ENCODE data around the gene ATP2C2. TPM values are rescaled to one million over a fixed set of nuclear protein-coding genes. Genes with fewer than 3 reads are reported as not detected.
"Not testable (repeated sequence)": the region's sequence is repeated elsewhere in the genome, so short reads cannot be mapped to it uniquely, and the experiment has no call there.

Gene ATP2C2
- polyA plus RNA-seq, 1 of the 3 experiments (the other 2 are of a cell fraction), result 0.33 TPM

GRCh38 chr16:84450176-84450865 lies 82.0 kb downstream of the ATP2C2 start:
- Histone ChIP-seq H2AFZ (ENCODE audit: low read depth) (no peak overlapping the region), H3K4me2 (no peak overlapping the region), H3K4me1 (ENCODE audit: control insufficient read depth in 1 of 2, insufficient read depth in 2 of 2, low read depth in 1 of 2, low read length in 1 of 2) (peaks cover 0 to 5% of the 10 kb centered on the region in 2 experiments; a peak in 1 of 4 replicates), H4K20me1 (ENCODE audit: insufficient read depth) (no peaks in the 10 kb centered on the region), H3K4me3 (ENCODE audit: low read depth in 2 of 2, low read length in 1 of 2) (no peak overlapping the region), H3K79me2 (ENCODE audit: insufficient read depth) (no peaks in the 10 kb centered on the region), H3K9ac (no peak overlapping the region), H3K27ac (ENCODE audit: low read depth in 2 of 2, low read length in 1 of 2) (no peak overlapping the region), H3K27me3 (ENCODE audit: insufficient read depth) (no peaks in the 10 kb centered on the region), H3F3A (replicated peaks; ENCODE audit: insufficient read depth) (peaks cover 9% of the 10 kb centered on the region), H3K36me3 (replicated peaks in 1 of 2; ENCODE audit: control insufficient read depth in 1 of 2, insufficient read depth in 2 of 2, low read length in 1 of 2) (no peaks in the 10 kb centered on the region), H3K9me2 (no peaks in the 10 kb centered on the region), H3K9me3 (no peaks in the 10 kb centered on the region)
- 78% methylated on average over 11 of the region's 11 CpGs for WGBS (ENCODE audit: low lambda C conversion rate)
- no peak for DNase-seq
- CTCF ChIA-PET, result interaction anchor here (1.0 kb wide), 1 partner anchor 173 kb away, joined by 3 read pairs; no protein-coding TSS in a partner anchor
- TF ChIP-seq POLR2AphosphoS5 (IDR thresholded peaks at IDR 0.05; ENCODE audit: low read depth, low read length), result no peak
- TF ChIP-seq REST (IDR thresholded peaks at IDR 0.05; ENCODE audit: low read depth, low read length), result no peak
- no peak for TF ChIP-seq NFIC (IDR thresholded peaks at IDR 0.05; ENCODE audit: borderline replicate concordance)
- TF ChIP-seq MXI1 (IDR thresholded peaks at IDR 0.05; ENCODE audit: low read depth, low read length), result no peak
- TF ChIP-seq TAF1 (IDR thresholded peaks at IDR 0.05; ENCODE audit: borderline replicate concordance, low read depth, low read length), result no peak
- TF ChIP-seq USF2 (IDR thresholded peaks at IDR 0.05; ENCODE audit: borderline replicate concordance, low read depth, low read length), result no peak
- TF ChIP-seq NRF1 (IDR thresholded peaks at IDR 0.05; ENCODE audit: low read depth, low read length), result no peak
- TF ChIP-seq FOXM1 (IDR thresholded peaks at IDR 0.05; ENCODE audit: low read depth), result no peak
- TF ChIP-seq RXRA (IDR thresholded peaks at IDR 0.05; ENCODE audit: borderline replicate concordance, low read depth), result no peak
- no peak for TF ChIP-seq PBX3 (IDR thresholded peaks at IDR 0.05)
- no peak for TF ChIP-seq EZH2phosphoT487 (IDR thresholded peaks at IDR 0.05; ENCODE audit: borderline replicate concordance, low read depth)
- no peak for TF ChIP-seq ZBTB33 (IDR thresholded peaks at IDR 0.05; ENCODE audit: borderline replicate concordance, low read depth)
- TF ChIP-seq JUND (IDR thresholded peaks at IDR 0.05), result no peak
- no peak for TF ChIP-seq RAD21 (IDR thresholded peaks at IDR 0.05; ENCODE audit: low read length)
- POLR2A ChIA-PET, result no interaction called here

- H3K4me3 ChIP-seq (ENCODE audit: low read depth in 2 of 2, low read length in 1 of 2); H3K79me2 ChIP-seq (ENCODE audit: insufficient read depth); H3F3A ChIP-seq (replicated peaks; ENCODE audit: insufficient read depth); H3K4me1 ChIP-seq (ENCODE audit: control insufficient read depth in 1 of 2, insufficient read depth in 2 of 2, low read depth in 1 of 2, low read length in 1 of 2); POLR2A ChIA-PET; DNase-seq; H3K9me3 ChIP-seq; H3K27ac ChIP-seq (ENCODE audit: low read depth in 2 of 2, low read length in 1 of 2); H2AFZ ChIP-seq (ENCODE audit: low read depth); CTCF ChIA-PET; H3K36me3 ChIP-seq (replicated peaks in 1 of 2; ENCODE audit: control insufficient read depth in 1 of 2, insufficient read depth in 2 of 2, low read length in 1 of 2); H3K27me3 ChIP-seq (ENCODE audit: insufficient read depth); H3K9me2 ChIP-seq; H3K4me2 ChIP-seq; H4K20me1 ChIP-seq (ENCODE audit: insufficient read depth); H3K9ac ChIP-seq: not testable (repeated sequence)
- WGBS (ENCODE audit: low lambda C conversion rate), result 55% methylated on average over 9 of the region's 9 CpGs
Observed at GRCh38 chr16:84451010-84451676, 82.8 kb downstream of the ATP2C2 start.

Data from SK-N-SH (cell line).